HS-27A (cell line): ENCODE results near the gene PLA2G2E.
A peak's percentile ranks its signal among the peaks of the same experiment; 100 is the strongest.
"Not testable (repeated sequence)": the region's sequence is repeated elsewhere in the genome, so short reads cannot be mapped to it uniquely, and the experiment has no call there.

ENCODE experiments used
- DNase-seq: peaks from one replicate; pipeline ENCODE4 v3.0.0-alpha.2; 2012; ENCODE audit warnings: low read depth, missing footprints

PLA2G2E gene

DNA sequence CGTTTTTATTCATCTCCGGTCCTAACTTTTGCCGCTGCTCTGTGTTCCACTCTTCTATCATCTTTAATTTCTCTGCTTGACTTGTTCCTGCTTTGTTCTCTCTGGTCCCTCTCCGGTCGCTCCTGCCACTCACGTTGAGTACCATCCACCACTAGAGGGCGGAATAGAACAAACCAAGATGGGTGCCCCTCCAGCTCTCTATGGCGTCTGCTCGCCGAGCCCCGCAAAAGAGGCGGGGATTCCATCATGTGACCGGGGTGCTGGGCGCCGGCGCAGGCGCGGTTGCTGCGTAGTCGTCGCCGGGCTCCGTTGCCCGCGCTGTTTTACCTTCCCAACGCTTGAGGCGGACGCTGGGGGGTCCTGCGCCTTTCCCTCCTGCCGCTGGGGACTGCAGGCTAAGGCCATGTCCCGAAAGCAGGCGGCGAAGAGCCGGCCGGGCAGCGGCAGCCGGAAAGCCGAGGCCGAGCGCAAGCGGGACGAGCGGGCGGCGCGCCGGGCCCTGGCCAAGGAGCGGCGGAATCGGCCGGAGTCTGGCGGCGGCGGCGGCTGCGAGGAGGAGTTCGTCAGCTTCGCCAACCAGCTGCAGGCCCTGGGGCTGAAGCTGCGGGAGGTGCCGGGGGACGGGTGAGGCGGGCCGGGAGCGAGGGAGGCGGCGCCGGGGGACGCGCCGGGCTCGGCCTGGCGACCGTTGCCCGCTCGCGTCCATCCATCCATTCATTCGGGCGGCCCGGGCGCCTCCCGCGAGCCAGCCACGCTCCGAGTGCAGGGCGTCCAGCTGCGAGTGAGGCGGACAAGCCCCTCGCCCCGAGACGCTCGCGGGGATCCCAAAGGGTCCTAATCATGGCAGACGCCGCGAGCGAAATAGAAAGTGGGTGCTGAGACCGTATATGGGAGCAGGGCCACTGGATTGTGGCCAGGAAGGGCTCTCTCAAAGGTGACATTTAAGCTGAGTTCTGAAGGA lies 41.0 kb downstream of the PLA2G2E start, which contains the start of gene OTUD3:
OTUD3 (plus strand) TSS at position 285 of the 961 bp plus-strand sequence; CDS start at position 404, 119 bp downstream.
- peak; percentile 95 for DNase-seq

- DNase-seq: not testable (repeated sequence)
These were observed 42.6 kb downstream of the PLA2G2E start for GRCh38 chr1:19880841-19881240.

DNA sequence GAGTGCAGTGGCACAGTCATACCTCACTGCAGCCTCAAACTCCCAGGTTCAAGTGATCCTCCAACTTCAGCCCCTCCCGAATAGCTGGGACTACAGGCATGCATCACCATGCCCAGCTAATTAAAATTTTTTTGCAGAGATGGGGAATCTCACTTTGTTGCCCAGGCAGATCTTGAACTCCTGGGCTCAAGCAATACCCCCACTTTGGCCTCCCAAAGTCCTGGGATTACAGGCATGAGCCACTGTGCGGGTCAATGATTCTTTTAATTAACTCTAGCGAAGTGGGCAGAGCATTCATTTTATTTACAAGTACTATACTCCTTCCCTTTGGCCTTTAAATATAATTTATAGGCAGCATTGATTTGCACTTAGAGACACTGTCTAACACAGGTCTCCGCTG lies 43.8 kb downstream of the PLA2G2E start:
- no peak for DNase-seq

GRCh38 chr1:19879227-19879626 lies 44.2 kb downstream of the PLA2G2E start:
- no peak for DNase-seq

GRCh38 chr1:19878637-19878985 lies 44.8 kb downstream of the PLA2G2E start:
- no peak for DNase-seq

DNA sequence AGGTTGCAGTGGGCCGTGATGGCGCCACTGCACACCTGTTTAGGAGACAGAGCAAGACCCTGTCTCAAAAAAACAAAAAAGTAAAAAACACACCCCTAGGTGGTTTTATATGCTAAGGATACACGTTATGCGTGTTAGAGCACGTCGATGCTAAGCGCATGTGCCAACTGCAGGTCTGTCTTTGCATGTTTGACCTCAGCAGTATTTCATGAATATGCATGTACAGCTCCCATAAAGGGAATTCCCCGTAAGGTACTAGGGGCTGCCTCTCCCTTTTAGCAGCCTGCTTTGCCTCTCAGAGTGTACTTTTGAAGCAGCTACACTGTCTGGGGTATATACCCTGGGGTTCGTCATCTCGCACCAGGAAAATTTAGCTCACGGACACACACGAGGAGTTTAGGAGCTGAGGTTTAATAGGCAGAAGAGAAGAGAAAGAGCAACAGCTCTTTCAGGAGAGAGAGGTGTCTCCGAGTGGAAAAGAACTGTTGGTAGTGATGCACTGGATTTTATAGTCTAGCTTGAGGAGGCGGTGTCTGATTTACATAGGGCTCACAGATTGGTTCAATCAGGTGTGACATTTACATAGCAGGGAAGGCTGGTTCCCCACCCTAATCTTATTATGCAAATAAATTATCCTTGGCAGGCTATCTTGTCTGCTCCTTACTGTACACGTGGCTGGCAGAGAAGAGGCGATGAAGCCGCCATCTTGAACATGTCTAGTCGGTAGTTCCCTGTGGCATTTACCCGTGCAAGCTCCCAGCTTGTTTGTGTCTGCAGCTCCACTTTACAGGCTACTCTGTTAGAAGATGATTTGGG lies 45.4 kb downstream of the PLA2G2E start:
- no peak for DNase-seq

GRCh38 chr1:19877181-19877750 lies 46.2 kb downstream of the PLA2G2E start:
- DNase-seq: no peak

- no peak for DNase-seq
These were observed 51.2 kb downstream of the PLA2G2E start for GRCh38 chr1:19872190-19872589.
